Fibroblast of the aortic adventitia (primary cell): ENCODE measurements around the gene SLAMF6. TPM values are rescaled to one million over a fixed set of nuclear protein-coding genes. Genes with fewer than 3 reads are reported as not detected.
"Not testable (repeated sequence)": the region's sequence is repeated elsewhere in the genome, so short reads cannot be mapped to it uniquely, and the experiment has no call there.

ENCODE experiments used
- DNase-seq: peaks from one replicate; pipeline ENCODE4 v3.0.0-alpha.2; 2010; ENCODE audit warnings: low read depth
- H3K4me3 ChIP-seq: 2 replicates; pipeline ENCODE4 v1.5.1; 2011; ENCODE audit warnings: low read depth, mild to moderate bottlenecking, control low read depth, low read length, moderate library complexity
- CTCF ChIP-seq: IDR thresholded peaks from 2 replicates; pipeline ENCODE4 v1.5.1; 2011; ENCODE audit warnings: mild to moderate bottlenecking, low read length, control low read depth, inconsistent platforms; ENCODE audit not compliant: insufficient read depth
- total RNA-seq: library from RNA; depleted of rRNA; stranded (reverse); fragments of >200 nt; gene quantifications from 2 replicates; pipeline ENCODE4 v1.2.3, GENCODE V29; 2012; ENCODE audit warnings: low replicate concordance

The SLAMF6 gene
- total RNA-seq, 1 donor, result not detected

DNA sequence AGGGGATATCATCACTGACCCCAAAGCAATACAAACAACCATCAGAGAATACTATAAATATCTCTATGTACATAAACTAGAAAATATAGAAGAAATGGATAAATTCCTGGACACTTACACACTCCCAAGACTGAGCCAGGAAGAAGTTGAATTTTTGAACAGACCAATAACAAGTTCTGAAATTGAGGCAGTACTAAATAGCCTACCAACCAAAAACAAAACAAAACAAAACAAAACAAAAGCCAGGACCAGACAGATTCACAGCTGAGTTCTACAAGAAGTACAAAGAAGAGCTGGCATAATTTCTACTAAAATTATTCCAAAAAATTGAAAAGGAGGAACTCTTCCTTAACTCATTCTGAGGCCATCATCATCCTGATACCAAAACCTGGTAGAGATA is 37.8 kb upstream of the SLAMF6 start:
- no peak for DNase-seq
- H3K4me3 ChIP-seq, result no peak overlapping the region
- TF ChIP-seq CTCF, result no peak

- TF ChIP-seq CTCF, result no peak
- no peak for DNase-seq
- H3K4me3 ChIP-seq, result no peak overlapping the region
These were observed 37.1 kb upstream of the SLAMF6 start for GRCh38 chr1:160560045-160560705.

DNA sequence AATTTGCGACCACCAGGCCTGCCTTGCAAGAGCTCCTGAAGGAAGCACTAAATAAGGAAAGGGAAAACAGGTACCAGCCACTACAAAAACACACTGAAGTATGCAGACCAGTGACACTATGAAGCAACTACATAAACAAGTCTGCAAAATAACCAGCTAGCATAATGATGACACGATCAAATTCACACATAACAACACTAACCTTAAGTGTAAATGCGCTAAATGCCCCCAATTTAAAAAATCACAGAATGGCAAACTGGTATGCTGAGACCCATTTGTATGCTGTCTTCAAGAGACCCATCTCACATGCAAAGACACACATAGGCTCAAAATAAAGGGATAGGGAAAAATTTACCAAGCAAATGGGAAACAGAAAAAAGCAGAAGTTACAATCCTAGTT is 36.4 kb upstream of the SLAMF6 start:
- H3K4me3 ChIP-seq, DNase-seq: not testable (repeated sequence)

DNA sequence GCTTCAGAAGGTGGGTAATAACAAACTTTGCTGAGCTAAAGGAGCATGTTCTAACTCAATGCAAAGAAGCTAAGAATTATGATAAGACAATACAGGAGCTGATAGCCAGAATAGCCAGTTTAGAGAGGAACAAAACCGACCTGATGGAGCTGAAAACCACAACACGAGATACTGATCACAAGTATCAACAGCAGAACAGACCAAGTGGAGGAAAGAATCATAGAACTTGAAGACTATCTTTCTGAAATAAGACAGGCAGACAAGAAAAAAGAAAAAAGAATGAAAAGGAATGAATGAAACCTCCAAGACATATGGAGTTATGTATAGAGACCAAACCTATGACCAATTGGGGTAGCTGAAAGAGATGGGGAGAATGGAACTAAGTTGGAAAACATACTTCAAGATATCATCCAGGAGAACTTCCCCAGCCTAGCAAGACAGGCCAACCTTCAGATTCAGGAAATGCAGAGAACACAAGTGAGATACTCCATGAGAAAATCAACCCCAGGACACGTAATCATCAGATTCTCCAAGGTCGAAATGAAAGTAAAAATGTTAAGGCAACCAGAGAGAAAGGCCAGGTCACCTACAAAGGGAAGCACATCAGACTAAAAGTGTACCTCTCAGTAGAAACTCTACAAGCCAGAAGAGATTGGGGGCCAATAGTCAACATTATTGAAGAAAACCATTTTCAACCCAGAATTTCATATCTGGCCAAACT is 35.8 kb upstream of the SLAMF6 start:
- no peak for TF ChIP-seq CTCF
- DNase-seq, result no peak
- H3K4me3 ChIP-seq, result no peak overlapping the region

DNA sequence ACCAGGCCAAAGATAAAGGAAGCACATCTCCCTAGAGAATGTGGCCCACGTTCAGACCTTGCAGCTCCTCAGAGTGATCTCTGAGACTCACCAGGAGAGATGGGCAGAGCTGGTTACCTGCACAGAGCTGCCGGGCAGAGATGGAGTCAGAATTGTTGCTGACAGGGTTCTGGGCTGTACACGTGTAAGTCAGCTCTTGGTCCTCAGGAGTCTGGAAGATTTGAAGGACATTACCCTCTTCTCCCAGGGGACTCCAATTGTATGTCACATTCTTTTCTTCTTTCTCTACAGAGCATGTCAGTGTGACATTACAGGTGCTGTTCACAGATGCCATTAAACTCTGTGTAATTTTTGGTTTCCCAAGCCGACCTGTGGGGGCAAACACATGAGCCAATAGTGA is 30.7 kb upstream of the SLAMF6 start:
- no peak for DNase-seq
- no peak for TF ChIP-seq CTCF

GRCh38 chr1:160552425-160552824 is 29.4 kb upstream of the SLAMF6 start:
- DNase-seq, result no peak

More for the DNA sequence above, 30.7 kb upstream of the SLAMF6 start:
- no peak overlapping the region for H3K4me3 ChIP-seq

More at GRCh38 chr1:160552425-160552824, 29.4 kb upstream of the SLAMF6 start:
- H3K4me3 ChIP-seq, result no peak overlapping the region
- no peak for TF ChIP-seq CTCF
